Prostate gland (tissue), 2 donors: ENCODE data around the gene PSRC1.

ENCODE experiments used
- POLR2A ChIP-seq: fragments of 450-650 bp; IDR thresholded peaks from one replicate; pipeline ENCODE4 v1.6.1; 2016; ENCODE audit warnings: antibody characterized with exemption, mild to moderate bottlenecking
- TF ChIP-seq, protein P1 (sequence below), 4 experiments: fragments of 200-600 bp in 2 of 4; fragments of 450-650 bp in 2 of 4; sonication (generic) in 2 of 4; IDR thresholded peaks; 1 replicate in 3 of 4; 2 replicates in 1 of 4; pipeline ENCODE4 v1.5.1; 2016 to 2019; ENCODE audit warnings: antibody characterized with exemption in 4 of 4, mild to moderate bottlenecking in 2 of 4, moderate library complexity in 2 of 4

DNA sequence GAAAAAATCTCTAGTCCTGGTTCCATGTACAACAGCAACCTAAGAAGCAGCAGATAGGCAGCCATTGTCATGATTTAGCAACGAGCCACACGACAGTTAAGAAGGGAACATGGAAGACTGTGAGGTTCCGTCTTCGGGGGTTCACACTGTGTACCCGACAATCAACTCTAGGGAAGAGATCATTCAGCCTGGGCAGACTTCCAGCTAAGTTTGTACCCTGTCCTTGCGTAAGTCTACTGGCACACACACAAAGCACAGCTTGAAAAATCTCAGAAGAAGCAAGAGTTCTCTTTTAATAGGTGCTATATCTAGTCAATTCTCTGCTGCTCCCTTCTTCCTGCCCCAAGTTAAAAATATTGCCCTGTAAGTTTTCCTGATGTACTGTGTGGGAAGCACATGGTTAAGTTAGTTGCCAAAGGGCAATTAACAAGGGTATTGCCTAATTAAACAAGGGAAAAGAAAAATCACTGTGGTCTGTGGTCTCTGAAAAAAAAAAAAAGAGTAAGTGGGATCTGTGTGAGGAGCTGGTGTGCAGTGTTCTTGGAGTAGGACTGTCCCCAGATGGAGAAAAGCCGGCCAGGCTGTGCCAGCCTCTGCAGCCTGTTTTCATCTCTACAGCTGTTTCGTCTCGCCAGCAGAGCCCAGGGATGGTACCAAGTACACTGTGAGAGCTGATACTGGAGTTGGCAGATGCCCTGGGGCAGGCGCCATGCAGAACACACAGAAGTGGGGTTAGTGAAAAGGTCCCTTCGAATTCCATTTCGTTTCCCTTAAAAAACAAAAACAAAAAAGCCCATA, 30.2 kb upstream of the PSRC1 start:
- TF ChIP-seq POLR2A, result no peak
- TF ChIP-seq, protein P1, sequence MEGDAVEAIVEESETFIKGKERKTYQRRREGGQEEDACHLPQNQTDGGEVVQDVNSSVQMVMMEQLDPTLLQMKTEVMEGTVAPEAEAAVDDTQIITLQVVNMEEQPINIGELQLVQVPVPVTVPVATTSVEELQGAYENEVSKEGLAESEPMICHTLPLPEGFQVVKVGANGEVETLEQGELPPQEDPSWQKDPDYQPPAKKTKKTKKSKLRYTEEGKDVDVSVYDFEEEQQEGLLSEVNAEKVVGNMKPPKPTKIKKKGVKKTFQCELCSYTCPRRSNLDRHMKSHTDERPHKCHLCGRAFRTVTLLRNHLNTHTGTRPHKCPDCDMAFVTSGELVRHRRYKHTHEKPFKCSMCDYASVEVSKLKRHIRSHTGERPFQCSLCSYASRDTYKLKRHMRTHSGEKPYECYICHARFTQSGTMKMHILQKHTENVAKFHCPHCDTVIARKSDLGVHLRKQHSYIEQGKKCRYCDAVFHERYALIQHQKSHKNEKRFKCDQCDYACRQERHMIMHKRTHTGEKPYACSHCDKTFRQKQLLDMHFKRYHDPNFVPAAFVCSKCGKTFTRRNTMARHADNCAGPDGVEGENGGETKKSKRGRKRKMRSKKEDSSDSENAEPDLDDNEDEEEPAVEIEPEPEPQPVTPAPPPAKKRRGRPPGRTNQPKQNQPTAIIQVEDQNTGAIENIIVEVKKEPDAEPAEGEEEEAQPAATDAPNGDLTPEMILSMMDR (IDR thresholded peaks at IDR 0.05), result no peak
